ENCODE measurements around the gene SERPINB4.

DNA sequence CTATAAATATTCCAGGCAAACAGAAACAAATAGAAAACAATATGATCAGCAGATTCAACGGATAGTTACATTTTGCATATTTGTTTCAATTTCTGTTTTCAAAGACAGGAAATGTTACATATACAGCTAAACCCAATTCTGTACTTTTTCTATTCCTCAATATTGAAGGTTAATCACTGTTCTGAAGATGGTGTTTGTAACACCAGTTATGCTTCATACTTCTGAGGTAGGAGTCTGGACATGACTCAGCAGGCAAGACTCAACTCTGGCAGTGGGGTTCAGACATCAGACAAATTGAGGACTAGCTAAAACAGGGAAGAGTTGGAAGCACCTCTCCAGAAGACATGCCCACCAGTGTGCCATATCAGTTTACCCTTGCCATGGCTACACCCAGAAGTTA, 40.3 kb downstream of the SERPINB4 start:
- TF ChIP-seq, protein P1, sequence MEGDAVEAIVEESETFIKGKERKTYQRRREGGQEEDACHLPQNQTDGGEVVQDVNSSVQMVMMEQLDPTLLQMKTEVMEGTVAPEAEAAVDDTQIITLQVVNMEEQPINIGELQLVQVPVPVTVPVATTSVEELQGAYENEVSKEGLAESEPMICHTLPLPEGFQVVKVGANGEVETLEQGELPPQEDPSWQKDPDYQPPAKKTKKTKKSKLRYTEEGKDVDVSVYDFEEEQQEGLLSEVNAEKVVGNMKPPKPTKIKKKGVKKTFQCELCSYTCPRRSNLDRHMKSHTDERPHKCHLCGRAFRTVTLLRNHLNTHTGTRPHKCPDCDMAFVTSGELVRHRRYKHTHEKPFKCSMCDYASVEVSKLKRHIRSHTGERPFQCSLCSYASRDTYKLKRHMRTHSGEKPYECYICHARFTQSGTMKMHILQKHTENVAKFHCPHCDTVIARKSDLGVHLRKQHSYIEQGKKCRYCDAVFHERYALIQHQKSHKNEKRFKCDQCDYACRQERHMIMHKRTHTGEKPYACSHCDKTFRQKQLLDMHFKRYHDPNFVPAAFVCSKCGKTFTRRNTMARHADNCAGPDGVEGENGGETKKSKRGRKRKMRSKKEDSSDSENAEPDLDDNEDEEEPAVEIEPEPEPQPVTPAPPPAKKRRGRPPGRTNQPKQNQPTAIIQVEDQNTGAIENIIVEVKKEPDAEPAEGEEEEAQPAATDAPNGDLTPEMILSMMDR (IDR thresholded peaks at IDR 0.05): no peak
- no peak for TF ChIP-seq POLR2A (IDR thresholded peaks at IDR 0.05)
